Right renal cortex interstitium (tissue), 3 donors: Measurements from ENCODE around the gene SERPINB11. TPM values are rescaled to one million over a fixed set of nuclear protein-coding genes. Genes with fewer than 3 reads are reported as not detected.
"Not testable (repeated sequence)": the region's sequence is repeated elsewhere in the genome, so short reads cannot be mapped to it uniquely, and the experiment has no call there.

Experiments used
- DNase-seq, 3 donors: peaks; one replicate each; pipeline ENCODE4 v3.0.0-alpha.2; 2013; ENCODE audit warnings: low read depth in 3 of 3, low spot score in 2 of 3
- polyA plus RNA-seq, 3 donors: library from polyadenylated mRNA; unstranded; fragments of 120-200 nt; gene quantifications; one replicate each; pipeline ENCODE4 v1.2.1, GENCODE V29; 2013; ENCODE audit not compliant: insufficient read length in 3 of 3

The SERPINB11 gene
- polyA plus RNA-seq, 3 donors, result not detected

- peak in 1 of 3 donors; percentile 10 for DNase-seq
These were observed 23.1 kb downstream of the SERPINB11 start for GRCh38 chr18:63725682-63726480.

GRCh38 chr18:63730773-63731172 is 28.0 kb downstream of the SERPINB11 start:
- no peak for DNase-seq

- DNase-seq, result no peak
These were observed 28.5 kb downstream of the SERPINB11 start for GRCh38 chr18:63731215-63731614.

- DNase-seq, result no peak
These were observed 34.1 kb downstream of the SERPINB11 start for GRCh38 chr18:63736876-63737275.

GRCh38 chr18:63741769-63742168 is 39.0 kb downstream of the SERPINB11 start:
- no peak for DNase-seq

- no peak for DNase-seq
These were observed 44.2 kb downstream of the SERPINB11 start for GRCh38 chr18:63747006-63747405.

GRCh38 chr18:63749489-63749888 is 46.7 kb downstream of the SERPINB11 start:
- DNase-seq, result no peak

- DNase-seq, result no peak
These were observed 49.9 kb downstream of the SERPINB11 start for GRCh38 chr18:63752636-63753035.

- DNase-seq, result no peak
These were observed 50.9 kb downstream of the SERPINB11 start for GRCh38 chr18:63753676-63754075.

- DNase-seq, result no peak
These were observed 54.8 kb downstream of the SERPINB11 start for GRCh38 chr18:63757541-63757940.

GRCh38 chr18:63758615-63759240 is 56.0 kb downstream of the SERPINB11 start:
- no peak for DNase-seq

GRCh38 chr18:63759786-63760185 is 57.0 kb downstream of the SERPINB11 start:
- DNase-seq, result not testable (repeated sequence)

- no peak for DNase-seq
These were observed 59.8 kb downstream of the SERPINB11 start for GRCh38 chr18:63762518-63762917.

- DNase-seq, result no peak
These were observed 61.3 kb downstream of the SERPINB11 start for GRCh38 chr18:63763831-63764600.

- no peak for DNase-seq
These were observed 63.1 kb downstream of the SERPINB11 start for GRCh38 chr18:63765837-63766236.

Other genes starting within 250 kb of the SERPINB11 start
- gene SERPINB5, start 226.0 kb upstream of the SERPINB11 start, polyA plus RNA-seq, result not detected
- gene SERPINB12, start 160.6 kb upstream of the SERPINB11 start, polyA plus RNA-seq, result under 1 TPM in 1 of 3 donors, not detected in 2; 0.10 TPM
- not detected for gene SERPINB13, start 115.6 kb upstream of the SERPINB11 start, polyA plus RNA-seq
- not detected for gene SERPINB4, start 58.7 kb upstream of the SERPINB11 start, polyA plus RNA-seq
- under 1 TPM in 2 of 3 donors, not detected in 1; 0.12 to 0.17 TPM for gene SERPINB3, start 41.1 kb upstream of the SERPINB11 start, polyA plus RNA-seq
- under 1 TPM; 0.32 to 0.76 (median 0.47) TPM for gene SERPINB7, start 72.5 kb downstream of the SERPINB11 start, polyA plus RNA-seq
- gene SERPINB2, start 184.7 kb downstream of the SERPINB11 start, polyA plus RNA-seq, result under 1 TPM in 2 of 3 donors, not detected in 1; 0.06 to 0.15 TPM
- gene SERPINB10, start 205.0 kb downstream of the SERPINB11 start, polyA plus RNA-seq, result under 1 TPM; 0.06 to 0.58 (median 0.40) TPM
- gene HMSD, start 246.3 kb downstream of the SERPINB11 start, polyA plus RNA-seq, result 1 to 10 TPM in 2 of 3 donors, under 1 TPM in 1; 0.78 to 2.2 (median 1.6) TPM